IMR-90 (cell line): ENCODE data around the gene TTI1. TPM values are rescaled to one million over a fixed set of nuclear protein-coding genes. Genes with fewer than 3 reads are reported as not detected.
A peak's percentile ranks its signal among the peaks of the same experiment; 100 is the strongest.

ENCODE experiments used
- ATAC-seq: fragments of 200-7000 bp; cut with Tn5 transposase; 2 replicates; pipeline ENCODE4 v1.9.1; 2020; ENCODE audit warnings: low read depth, mild to moderate bottlenecking, moderate library complexity
- BruUV-seq: library from RNA; stranded (reverse); fragments of 400-500 nt; replicated peaks from 2 replicates; lab custom pipeline; 2021; lab: Mats Ljungman, UMichigan
- CTCF ChIA-PET: fragments of 300-600 bp; formaldehyde crosslinking; extraction: SDS; loops from one replicate; lab custom pipeline; 2021; ENCODE audit warnings: antibody characterized with exemption; lab: Yijun Ruan, JAX
- POLR2A ChIA-PET: fragments of 300-600 bp; sonication (Branson Sonifier 250); formaldehyde crosslinking; loops from one replicate; lab custom pipeline; 2022; ENCODE audit warnings: antibody characterized with exemption; ENCODE audit not compliant: unreplicated experiment; lab: Charles Lee
- DNase-seq: peaks from one replicate; pipeline ENCODE4 v3.0.0; 2013
- H2AFZ ChIP-seq: replicated peaks from 2 replicates; pipeline ENCODE3; 2013; ENCODE audit warnings: low read length, mild to moderate bottlenecking; ENCODE audit not compliant: poor library complexity
- H2AK5ac ChIP-seq: 2 replicates; pipeline ENCODE4 v1.6.1; 2013; ENCODE audit warnings: low read depth, low read length, inconsistent platforms
- H2AK9ac ChIP-seq: replicated peaks from 2 replicates; pipeline ENCODE3; 2013; ENCODE audit warnings: mild to moderate bottlenecking, low read depth, low read length, moderate library complexity; ENCODE audit not compliant: poor library complexity
- H2BK120ac ChIP-seq: 2 replicates; pipeline ENCODE4 v1.6.1; 2013; ENCODE audit warnings: low read depth, low read length, inconsistent platforms
- H2BK15ac ChIP-seq: 3 replicates; pipeline ENCODE4 v1.6.1; 2013; ENCODE audit warnings: low read depth, low read length, inconsistent platforms
- H2BK20ac ChIP-seq: 2 replicates; pipeline ENCODE4 v1.6.1; 2013; ENCODE audit warnings: low read depth, mild to moderate bottlenecking, inconsistent platforms, low read length, moderate library complexity
- H2BK5ac ChIP-seq: 2 replicates; pipeline ENCODE4 v1.6.1; 2013; ENCODE audit warnings: mild to moderate bottlenecking, low read depth, low read length, inconsistent platforms; ENCODE audit not compliant: poor library complexity, severe bottlenecking
- H3K14ac ChIP-seq: replicated peaks from 2 replicates; pipeline ENCODE4 v1.6.1; 2013; ENCODE audit warnings: low read depth, low read length, inconsistent platforms
- H3K18ac ChIP-seq: 2 replicates; pipeline ENCODE4 v1.6.1; 2013; ENCODE audit warnings: low read depth, low read length, control low read depth
- H3K23ac ChIP-seq: 2 replicates; pipeline ENCODE4 v1.6.1; 2013; ENCODE audit warnings: low read depth, low read length, inconsistent platforms
- H3K27ac ChIP-seq: 2 replicates; pipeline ENCODE4 v1.5.1; 2013; ENCODE audit warnings: mild to moderate bottlenecking, control low read depth, low read length; ENCODE audit not compliant: insufficient read depth
- H3K27me3 ChIP-seq: 2 replicates; pipeline ENCODE4 v1.6.1; 2013; ENCODE audit warnings: low read length; ENCODE audit not compliant: control insufficient read depth, insufficient read depth
- H3K36me3 ChIP-seq: 2 replicates; pipeline ENCODE4 v1.6.1; 2013; ENCODE audit warnings: low read length, mixed read lengths; ENCODE audit not compliant: control insufficient read depth, insufficient read depth
- H3K4ac ChIP-seq: 2 replicates; pipeline ENCODE4 v1.6.1; 2013; ENCODE audit warnings: low read depth, low read length, inconsistent platforms
- H3K4me1 ChIP-seq: 2 replicates; pipeline ENCODE4 v1.6.1; 2013; ENCODE audit warnings: low read length, mixed read lengths; ENCODE audit not compliant: control insufficient read depth, insufficient read depth
- H3K4me2 ChIP-seq: 2 replicates; pipeline ENCODE4 v1.6.1; 2013; ENCODE audit warnings: low read depth, mild to moderate bottlenecking, control low read depth, low read length, moderate library complexity
- H3K4me3 ChIP-seq: 2 replicates; pipeline ENCODE4 v1.5.1; 2013; ENCODE audit warnings: low read depth, mild to moderate bottlenecking, control low read depth, low read length, moderate library complexity; ENCODE audit not compliant: insufficient read depth
- H3K56ac ChIP-seq: 2 replicates; pipeline ENCODE4 v1.6.1; 2013; ENCODE audit warnings: low read length, inconsistent platforms; ENCODE audit not compliant: insufficient read depth; ENCODE audit errors: extremely low read depth
- H3K79me1 ChIP-seq, 2 experiments: 2 replicates each; pipeline ENCODE4 v1.6.1; 2013; ENCODE audit warnings: low read length in 2 of 2, inconsistent platforms in 1 of 2, low read depth in 1 of 2
- H3K9ac ChIP-seq: 2 replicates; pipeline ENCODE4 v1.6.1; 2013; ENCODE audit warnings: low read depth, low read length, control low read depth
- H3K9me1 ChIP-seq: 2 replicates; pipeline ENCODE4 v1.6.1; 2013; ENCODE audit warnings: low read length, inconsistent platforms; ENCODE audit not compliant: insufficient read depth
- H3K9me3 ChIP-seq: 2 replicates; pipeline ENCODE4 v1.6.1; 2013; ENCODE audit warnings: low read length; ENCODE audit not compliant: control insufficient read depth, insufficient read depth
- H4K20me1 ChIP-seq: 2 replicates; pipeline ENCODE4 v1.6.1; 2013; ENCODE audit warnings: low read length, inconsistent platforms; ENCODE audit not compliant: insufficient read depth
- H4K5ac ChIP-seq: 2 replicates; pipeline ENCODE4 v1.6.1; 2013; ENCODE audit warnings: mild to moderate bottlenecking, low read depth, low read length, control low read depth
- H4K8ac ChIP-seq, 2 experiments: 2 replicates each; pipeline ENCODE4 v1.6.1; 2013; ENCODE audit warnings: low read depth in 2 of 2, low read length in 2 of 2, control low read depth in 1 of 2, inconsistent platforms in 1 of 2
- H4K91ac ChIP-seq: 2 replicates; pipeline ENCODE4 v1.6.1; 2013; ENCODE audit warnings: low read depth, low read length, inconsistent platforms; ENCODE audit not compliant: insufficient read depth
- CHD1 ChIP-seq: IDR thresholded peaks from 2 replicates; pipeline ENCODE4 v1.6.1; 2012; ENCODE audit warnings: low read depth, low read length, improper control_type of control experiment
- FOS ChIP-seq: fragments of 150-350 bp; IDR thresholded peaks from 2 replicates; pipeline ENCODE4 v1.6.1; 2016; ENCODE audit warnings: low read depth, low read length
- MAFK ChIP-seq: IDR thresholded peaks from 2 replicates; pipeline ENCODE4 v1.6.1; 2012; ENCODE audit warnings: low read depth, low read length, improper control_type of control experiment
- NFE2L2 ChIP-seq: fragments of 150-350 bp; IDR thresholded peaks from 2 replicates; pipeline ENCODE4 v1.6.1; 2016; ENCODE audit warnings: low read depth, mild to moderate bottlenecking, low read length
- RAD21 ChIP-seq: IDR thresholded peaks from 2 replicates; pipeline ENCODE4 v1.6.1; 2012; ENCODE audit warnings: low read length, improper control_type of control experiment
- SMC3 ChIP-seq: fragments of 150-350 bp; IDR thresholded peaks from 2 replicates; pipeline ENCODE4 v1.6.1; 2016; ENCODE audit warnings: low read depth, mild to moderate bottlenecking, antibody characterized with exemption, low read length, moderate library complexity
- WGBS, 2 experiments: methylation state at CpG; one replicate each; pipeline versions ENCODE4 v1.1.5 to v1.1.7; 2013; ENCODE audit warnings: missing lambda C conversion rate in 2 of 2; ENCODE audit not compliant: insufficient read length in 1 of 2; ENCODE audit errors: extremely low coverage in 2 of 2; 5-methylcytosine and 5-hydroxymethylcytosine counted together
- dilution Hi-C: fragments of 300-500 bp; cut with HindIII; formaldehyde crosslinking; loops from one replicate; pipeline ENCODE4 v1.14.3; 2018; ENCODE audit warnings: low sequenced_read_pairs; ENCODE audit not compliant: unreplicated experiment
- in situ Hi-C: fragments of 300-500 bp; cut with MboI; formaldehyde crosslinking; loops from 3 replicates; pipeline ENCODE4 v1.14.3; 2019; ENCODE audit warnings: low sequenced_read_pairs, inconsistent platforms, mixed read lengths
- intact Hi-C: fragments of 100-400 bp; cut with micrococcal nuclease; formaldehyde crosslinking; loops from 2 replicates; pipeline ENCODE4 v1.10.0; 2022
- polyA plus RNA-seq, 3 experiments: library from polyadenylated mRNA; depleted of rRNA; stranded (reverse); fragments of >200 nt; gene quantifications; 2 replicates each; pipeline ENCODE4 v1.2.3, GENCODE V29; 2012; ENCODE audit warnings: low replicate concordance in 1 of 3
- total RNA-seq: library from RNA; depleted of rRNA; stranded (reverse); fragments of >200 nt; gene quantifications from 2 replicates; pipeline ENCODE4 v1.2.3, GENCODE V29; 2012
- TF ChIP-seq, protein P1 (sequence below): conservative IDR thresholded peaks from 2 replicates; pipeline ENCODE4 v1.5.1; 2012; ENCODE audit warnings: mild to moderate bottlenecking, low read depth, low read length, improper control_type of control experiment

TTI1 gene
- total and polyA plus RNA-seq, 2 of the 4 experiments (the other 2 are of a cell fraction) = 12.5 to 17.6 TPM

DNA sequence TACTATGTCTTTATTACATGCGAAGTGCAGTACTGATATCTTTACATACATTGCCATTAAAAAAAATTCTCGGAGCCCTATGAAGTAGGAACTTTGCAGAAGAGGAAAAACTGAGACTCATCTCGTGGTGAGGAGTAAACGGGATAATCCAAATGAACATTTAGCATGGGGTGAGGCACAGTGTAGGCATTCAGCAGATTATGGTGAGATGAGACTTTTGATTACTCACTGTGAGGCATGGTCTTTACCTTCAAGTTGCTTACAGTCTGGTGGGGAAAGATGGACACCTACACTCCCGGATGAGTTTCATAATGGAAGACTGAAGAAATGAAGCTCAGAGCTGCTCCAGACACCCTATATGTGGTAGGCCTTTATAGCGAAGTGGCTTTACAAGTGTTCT, 1.7 kb upstream of the TTI1 start:
- no peaks in the 10 kb centered on the region for H3K27me3 ChIP-seq
- no peak overlapping the region for H4K5ac ChIP-seq
- H4K91ac ChIP-seq = no peak overlapping the region
- dilution Hi-C loops = no loop called here
- H2AFZ ChIP-seq = no peak overlapping the region
- ATAC-seq (no peak), DNase-seq (no peak)
- in situ Hi-C loops = no loop called here
- H2BK5ac ChIP-seq = no peak overlapping the region
- H2AK5ac ChIP-seq = no peak overlapping the region
- ChIA-PET POLR2A (no interaction called here), CTCF (no interaction called here)
- peaks cover 11% of the 10 kb centered on the region for H3K36me3 ChIP-seq
- H3K9ac ChIP-seq = 0 out of 2 replicates have a peak overlapping the region, but pooled peaks have one; percentile 37
- peaks cover 7% of the 10 kb centered on the region; the same call in 1 of the 2 replicates for H4K20me1 ChIP-seq
- H2BK120ac ChIP-seq = no peak overlapping the region
- H3K27ac ChIP-seq = no peak overlapping the region
- no peak overlapping the region for H3K4ac ChIP-seq
- H2BK15ac ChIP-seq = no peak overlapping the region
- intact Hi-C loops = no loop called here
- peaks cover 43 to 72% of the 10 kb centered on the region in 2 experiments for H3K79me1 ChIP-seq
- H2BK20ac ChIP-seq = no peak overlapping the region
- peaks cover 11% of the 10 kb centered on the region for H3K9me1 ChIP-seq
- peak overlapping the region in 1 of 2 experiments; percentile 99; a peak in 1 of 4 replicates for H4K8ac ChIP-seq
- no peak overlapping the region for H3K14ac ChIP-seq
- BruUV-seq = no TSS peak
- 0 out of 2 replicates have a peak overlapping the region, but pooled peaks have one; percentile 11 for H3K23ac ChIP-seq
- no peak overlapping the region for H2AK9ac ChIP-seq
- no peaks in the 10 kb centered on the region for H3K9me3 ChIP-seq
- peak overlapping the region; percentile 99 for H3K4me2 ChIP-seq
- H3K4me1 ChIP-seq = peaks cover 6% of the 10 kb centered on the region
- H3K18ac ChIP-seq = no peak overlapping the region
- H3K56ac ChIP-seq = no peak overlapping the region
- TF ChIP-seq NFE2L2 = no peak
- TF ChIP-seq FOS = no peak
- no peak for TF ChIP-seq SMC3
- TF ChIP-seq, protein P1, sequence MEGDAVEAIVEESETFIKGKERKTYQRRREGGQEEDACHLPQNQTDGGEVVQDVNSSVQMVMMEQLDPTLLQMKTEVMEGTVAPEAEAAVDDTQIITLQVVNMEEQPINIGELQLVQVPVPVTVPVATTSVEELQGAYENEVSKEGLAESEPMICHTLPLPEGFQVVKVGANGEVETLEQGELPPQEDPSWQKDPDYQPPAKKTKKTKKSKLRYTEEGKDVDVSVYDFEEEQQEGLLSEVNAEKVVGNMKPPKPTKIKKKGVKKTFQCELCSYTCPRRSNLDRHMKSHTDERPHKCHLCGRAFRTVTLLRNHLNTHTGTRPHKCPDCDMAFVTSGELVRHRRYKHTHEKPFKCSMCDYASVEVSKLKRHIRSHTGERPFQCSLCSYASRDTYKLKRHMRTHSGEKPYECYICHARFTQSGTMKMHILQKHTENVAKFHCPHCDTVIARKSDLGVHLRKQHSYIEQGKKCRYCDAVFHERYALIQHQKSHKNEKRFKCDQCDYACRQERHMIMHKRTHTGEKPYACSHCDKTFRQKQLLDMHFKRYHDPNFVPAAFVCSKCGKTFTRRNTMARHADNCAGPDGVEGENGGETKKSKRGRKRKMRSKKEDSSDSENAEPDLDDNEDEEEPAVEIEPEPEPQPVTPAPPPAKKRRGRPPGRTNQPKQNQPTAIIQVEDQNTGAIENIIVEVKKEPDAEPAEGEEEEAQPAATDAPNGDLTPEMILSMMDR = no peak
- no peak for TF ChIP-seq MAFK
- no peak for TF ChIP-seq CHD1
- TF ChIP-seq RAD21 = no peak
- H3K4me3 ChIP-seq = no peak overlapping the region; the same call in 1 of the 2 replicates
- WGBS, 2 experiments = 67% methylated on average over 1 of the region's 6 CpGs; no CpG with 5 or more reads in 1 of the 2 experiments
